GM12872 (cell line): ENCODE data around the gene SLC2A3.

Experiments used
- TF ChIP-seq, protein P1 (sequence below): IDR thresholded peaks from 3 replicates; pipeline ENCODE4 v1.5.1; 2011; ENCODE audit warnings: low read depth, mild to moderate bottlenecking, low read length, moderate library complexity; ENCODE audit not compliant: insufficient read depth

Gene SLC2A3

DNA sequence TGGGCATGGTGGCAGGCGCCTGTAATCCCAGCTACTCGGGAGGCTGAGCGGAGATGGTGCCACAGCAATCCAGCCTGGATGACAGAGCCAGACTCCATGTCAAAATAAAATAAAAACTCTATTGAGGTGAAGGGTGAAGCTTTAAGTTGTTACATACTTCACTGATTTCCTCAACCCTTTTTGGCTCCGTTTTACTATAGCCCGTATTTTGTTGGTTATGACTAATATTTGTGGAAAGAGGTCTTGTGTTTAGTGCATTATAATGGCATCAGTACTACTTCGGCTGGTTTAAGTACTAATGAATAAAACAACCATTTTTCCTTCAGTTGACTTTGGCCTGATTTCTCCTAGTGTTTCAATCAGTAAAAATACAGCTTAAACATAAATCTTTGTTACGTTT, 36.2 kb downstream of the SLC2A3 start:
- TF ChIP-seq, protein P1, sequence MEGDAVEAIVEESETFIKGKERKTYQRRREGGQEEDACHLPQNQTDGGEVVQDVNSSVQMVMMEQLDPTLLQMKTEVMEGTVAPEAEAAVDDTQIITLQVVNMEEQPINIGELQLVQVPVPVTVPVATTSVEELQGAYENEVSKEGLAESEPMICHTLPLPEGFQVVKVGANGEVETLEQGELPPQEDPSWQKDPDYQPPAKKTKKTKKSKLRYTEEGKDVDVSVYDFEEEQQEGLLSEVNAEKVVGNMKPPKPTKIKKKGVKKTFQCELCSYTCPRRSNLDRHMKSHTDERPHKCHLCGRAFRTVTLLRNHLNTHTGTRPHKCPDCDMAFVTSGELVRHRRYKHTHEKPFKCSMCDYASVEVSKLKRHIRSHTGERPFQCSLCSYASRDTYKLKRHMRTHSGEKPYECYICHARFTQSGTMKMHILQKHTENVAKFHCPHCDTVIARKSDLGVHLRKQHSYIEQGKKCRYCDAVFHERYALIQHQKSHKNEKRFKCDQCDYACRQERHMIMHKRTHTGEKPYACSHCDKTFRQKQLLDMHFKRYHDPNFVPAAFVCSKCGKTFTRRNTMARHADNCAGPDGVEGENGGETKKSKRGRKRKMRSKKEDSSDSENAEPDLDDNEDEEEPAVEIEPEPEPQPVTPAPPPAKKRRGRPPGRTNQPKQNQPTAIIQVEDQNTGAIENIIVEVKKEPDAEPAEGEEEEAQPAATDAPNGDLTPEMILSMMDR, result no peak

DNA sequence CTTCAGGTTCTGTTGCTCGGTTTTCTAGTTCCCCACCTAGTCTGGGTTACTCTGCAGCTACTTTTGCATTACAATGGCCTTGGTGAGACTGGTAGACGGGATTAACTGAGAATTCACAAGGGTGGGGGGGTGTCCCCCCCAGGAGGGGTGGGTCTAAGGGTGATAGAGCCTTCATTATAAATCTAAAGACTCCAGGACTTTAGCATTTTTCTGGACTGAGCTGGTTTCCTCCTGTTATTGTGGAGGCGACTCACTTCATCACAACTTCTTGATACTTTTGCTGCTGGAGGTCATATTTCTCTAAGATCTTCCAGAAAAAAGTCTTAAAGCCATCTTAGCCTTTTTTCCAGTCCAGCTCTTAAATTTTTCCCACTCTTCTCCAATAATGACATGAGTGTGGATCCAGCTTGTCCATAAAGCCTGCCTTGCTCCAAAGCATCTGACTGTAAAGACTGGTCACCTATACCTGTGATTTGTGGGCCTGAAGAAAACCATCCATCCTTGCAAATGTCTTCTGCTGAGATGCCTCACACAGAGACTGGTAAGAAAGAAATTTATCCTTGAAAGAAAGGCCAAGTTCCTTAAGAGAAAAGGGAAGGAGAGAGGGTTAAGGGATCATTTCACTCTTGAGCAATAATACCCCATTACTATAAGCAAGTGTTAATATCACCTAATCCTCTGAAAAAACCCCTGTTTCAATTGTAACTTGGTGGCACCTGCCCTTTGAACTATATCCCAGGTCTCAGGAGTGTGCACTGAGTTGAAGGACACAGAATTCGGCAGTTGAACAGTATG, 43.6 kb downstream of the SLC2A3 start:
- TF ChIP-seq, protein P1, result no peak

DNA sequence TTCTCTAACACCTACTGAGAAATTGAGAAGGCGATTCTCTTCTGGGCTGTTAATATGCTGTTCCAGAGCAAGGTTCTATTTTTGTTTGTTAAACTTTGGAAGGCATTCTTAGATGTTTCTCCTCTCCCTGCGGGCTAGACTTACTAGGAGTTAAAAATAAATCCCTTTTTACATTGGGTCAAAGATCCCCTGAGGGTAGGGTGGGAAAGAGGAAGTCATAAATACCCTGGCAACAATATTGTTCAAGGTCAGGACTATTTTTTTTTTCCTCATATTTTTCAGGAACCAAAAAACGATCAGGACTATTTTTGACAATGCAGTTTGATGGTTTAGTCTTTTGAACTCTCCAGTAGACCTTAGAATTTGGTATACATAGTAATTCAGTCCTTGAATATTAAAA, 51.3 kb downstream of the SLC2A3 start:
- TF ChIP-seq, protein P1, result no peak

DNA sequence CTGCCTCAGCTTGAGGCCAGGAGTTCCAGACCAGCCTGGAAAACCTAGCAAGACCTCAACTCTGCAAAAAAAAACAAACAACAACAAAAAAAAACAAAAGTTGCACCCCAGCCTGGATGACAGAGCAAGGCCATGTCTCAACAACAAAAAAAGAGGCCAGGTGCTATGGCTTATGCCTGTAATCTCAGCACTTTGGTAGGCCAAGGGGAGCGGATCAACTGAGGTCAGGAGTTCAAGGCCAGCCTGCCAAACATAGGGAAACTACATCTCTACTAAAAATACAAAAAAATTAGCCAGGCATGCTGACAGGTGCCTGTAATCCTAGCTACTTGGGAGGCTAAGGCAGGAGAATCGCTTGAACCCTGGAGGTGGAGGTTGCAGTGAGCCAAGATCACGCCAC, 56.7 kb downstream of the SLC2A3 start:
- TF ChIP-seq, protein P1, result no peak

DNA sequence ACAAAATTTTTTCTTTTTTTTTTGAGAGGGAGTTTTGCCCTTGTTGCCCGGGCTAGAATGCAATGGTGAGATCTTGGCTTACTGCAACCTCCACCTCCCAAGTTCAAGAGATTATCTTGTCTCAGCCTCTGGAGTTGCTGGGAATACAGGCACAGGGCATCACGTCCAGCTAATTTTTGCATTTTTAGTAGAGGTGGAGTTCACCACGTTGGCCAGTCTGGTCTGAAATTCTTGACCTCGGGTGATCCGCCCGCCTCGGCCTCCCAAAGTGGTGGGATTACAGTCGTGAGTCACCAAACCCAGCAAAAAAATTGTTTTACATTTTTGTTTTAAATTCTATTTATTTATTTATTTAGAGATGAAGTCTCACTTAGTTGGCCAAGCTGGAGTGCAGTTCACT, 58.6 kb downstream of the SLC2A3 start:
- TF ChIP-seq, protein P1, result no peak

DNA sequence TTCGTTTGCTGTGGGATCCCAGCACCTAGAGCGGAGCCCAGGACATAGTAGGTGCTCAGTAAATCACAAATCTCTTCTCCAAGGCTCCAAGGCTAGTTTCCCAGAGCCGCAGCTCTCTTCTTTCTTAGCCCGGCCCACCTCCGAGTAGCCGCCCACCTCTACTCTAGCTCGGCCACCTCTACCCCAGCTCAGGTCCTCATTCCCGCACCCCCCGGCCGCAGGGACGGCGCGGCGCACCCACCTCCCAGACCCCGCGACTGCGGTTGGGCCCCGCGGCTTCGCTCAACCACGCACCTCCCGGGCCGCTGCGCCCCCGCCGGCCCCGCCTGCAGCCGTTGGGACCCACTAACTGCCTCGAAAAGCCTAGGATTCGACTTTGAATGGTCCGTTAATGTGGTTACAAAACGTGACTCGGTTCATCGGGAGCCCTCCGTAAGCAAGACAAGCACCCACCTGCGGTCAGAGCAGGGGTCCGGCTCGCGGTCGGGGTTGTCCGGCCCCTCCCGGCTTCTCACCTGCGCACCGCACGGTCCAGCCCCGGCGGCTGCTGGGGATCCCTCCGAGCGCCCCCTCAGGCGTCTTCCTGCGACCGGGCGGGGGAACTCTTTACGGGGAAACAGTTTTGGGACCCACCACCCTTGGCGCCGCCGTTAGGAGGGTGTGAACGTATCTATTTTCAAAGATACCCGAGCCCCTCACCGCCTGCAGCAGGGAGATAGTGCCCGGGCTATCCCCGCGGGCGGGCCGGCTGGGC, 63.2 kb downstream of the SLC2A3 start, which contains the start of gene SLC2A14:
TSS of gene SLC2A14 (minus strand) at position 350 of the 754 bp plus-strand sequence. CDS start 3,035 bp downstream, outside the sequence.
- TF ChIP-seq, protein P1, result no peak

DNA sequence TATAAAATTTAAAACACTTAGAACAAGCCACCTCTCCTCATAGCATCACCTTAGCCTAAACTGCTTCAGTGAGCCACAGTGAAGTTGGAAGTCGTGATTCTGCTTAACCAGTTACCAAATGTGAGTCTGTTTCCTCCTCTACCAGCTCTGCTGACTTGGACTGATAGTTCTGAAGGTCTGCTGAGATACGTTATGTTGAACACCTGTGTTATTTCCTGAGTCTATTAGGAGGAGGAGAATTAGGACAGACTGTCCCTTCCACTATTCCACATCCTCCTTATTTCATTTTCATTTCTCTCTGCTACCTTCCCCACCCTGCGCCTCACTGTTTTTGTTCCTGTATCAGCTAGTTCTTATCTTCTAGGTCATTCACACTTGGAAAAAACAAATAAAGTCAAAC, 65.7 kb downstream of the SLC2A3 start:
- TF ChIP-seq, protein P1, result no peak
